Skeletal muscle tissue (tissue), 4 donors: ENCODE data around the gene SLC36A1. TPM values are rescaled to one million over a fixed set of nuclear protein-coding genes. Genes with fewer than 3 reads are reported as not detected.

Source experiments
- H3K27ac ChIP-seq: one replicate; pipeline ENCODE4 v1.7.0; 2013; ENCODE audit warnings: mild to moderate bottlenecking, low read depth, low read length, inconsistent platforms
- H3K27me3 ChIP-seq, 3 donors: one replicate each; pipeline ENCODE4 v1.7.0; 2013; ENCODE audit warnings: low read length in 3 of 3; ENCODE audit not compliant: control insufficient read depth in 3 of 3, insufficient read depth in 3 of 3
- H3K36me3 ChIP-seq, 3 donors: one replicate each; pipeline ENCODE4 v1.7.0; 2013; ENCODE audit warnings: low read length in 3 of 3; ENCODE audit not compliant: control insufficient read depth in 3 of 3, insufficient read depth in 3 of 3
- H3K4me1 ChIP-seq, 3 donors: one replicate each; pipeline ENCODE4 v1.7.0; 2013; ENCODE audit warnings: low read length in 3 of 3, mild to moderate bottlenecking in 3 of 3; ENCODE audit not compliant: control insufficient read depth in 3 of 3, insufficient read depth in 3 of 3
- H3K4me3 ChIP-seq, 3 donors: one replicate each; pipeline ENCODE4 v1.7.0; 2013; ENCODE audit warnings: low read length in 3 of 3
- H3K9ac ChIP-seq, 3 donors: one replicate each; pipeline ENCODE4 v1.7.0; 2013; ENCODE audit warnings: low read length in 3 of 3, mild to moderate bottlenecking in 3 of 3, moderate library complexity in 2 of 3, low read depth in 1 of 3
- H3K9me3 ChIP-seq, 3 donors: one replicate each; pipeline ENCODE4 v1.7.0; 2013; ENCODE audit warnings: low read length in 3 of 3; ENCODE audit not compliant: control insufficient read depth in 3 of 3
- total RNA-seq: library from RNA; depleted of rRNA; stranded (reverse); fragments of >200 nt; gene quantifications from one replicate; pipeline ENCODE4 v1.2.3, GENCODE V29; 2014
- donor health status: Osteomylitis.

SLC36A1 gene
- 8.9 TPM for total RNA-seq

DNA sequence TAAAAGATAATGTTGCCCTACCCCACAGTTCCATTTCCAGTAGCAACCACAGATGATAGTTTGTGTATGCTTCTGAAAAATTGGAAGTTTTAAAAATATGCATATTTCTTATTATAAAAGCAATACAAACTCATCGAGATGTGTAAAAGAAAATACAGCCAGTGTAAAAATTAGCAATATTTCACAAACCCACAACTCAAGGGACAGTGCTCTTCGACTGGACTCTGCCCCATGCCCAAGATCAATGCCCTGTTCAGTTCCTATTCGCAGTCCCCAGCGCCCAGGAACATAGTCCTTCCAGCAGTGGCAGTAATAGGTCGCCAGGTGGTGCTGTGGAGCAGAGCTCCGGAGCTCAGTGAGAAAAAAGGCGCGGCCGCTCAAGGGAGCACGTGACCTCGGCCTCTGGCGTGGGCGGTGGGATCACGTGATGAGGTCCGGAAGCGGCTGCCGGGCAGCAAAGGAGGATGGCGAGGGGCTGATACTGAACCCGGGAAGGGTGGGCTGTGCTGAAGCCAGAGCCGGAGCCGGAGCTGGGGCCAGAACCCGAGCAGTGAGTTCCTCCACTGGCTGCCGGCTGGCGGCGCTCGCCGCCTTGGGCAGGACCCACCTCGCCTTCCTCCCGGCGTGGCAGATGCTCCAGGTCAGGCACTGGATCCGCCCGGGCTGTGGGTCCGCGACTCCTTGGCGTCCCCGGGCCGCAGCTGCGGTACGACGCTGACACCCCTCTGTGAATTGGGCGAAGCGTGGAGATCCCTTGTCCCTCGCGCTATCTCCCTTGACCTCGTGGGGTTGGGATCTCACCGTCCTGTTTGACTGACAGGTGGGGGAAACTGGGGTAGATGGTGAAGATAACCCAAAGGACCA is at the start of gene SLC36A1:
Gene SLC36A1, plus strand, starts transcription at position 430 of the 864 bp plus-strand sequence. CDS start 11,190 bp downstream, outside the sequence.
- no peaks in the 10 kb centered on the region for H3K9me3 ChIP-seq
- H3K4me1 ChIP-seq, result peaks cover 11 to 26% (median 22%) of the 10 kb centered on the region in 3 donors
- H3K27me3 ChIP-seq, result no peaks in the 10 kb centered on the region
- no peaks in the 10 kb centered on the region for H3K36me3 ChIP-seq
- H3K9ac ChIP-seq, result peak within 1 kb of the TSS; percentile 84 to 86 (median 85)
- peak within 1 kb of the TSS; percentile 93 to 96 (median 94) for H3K4me3 ChIP-seq
- peak within 1 kb of the TSS; percentile 67 for H3K27ac ChIP-seq

DNA sequence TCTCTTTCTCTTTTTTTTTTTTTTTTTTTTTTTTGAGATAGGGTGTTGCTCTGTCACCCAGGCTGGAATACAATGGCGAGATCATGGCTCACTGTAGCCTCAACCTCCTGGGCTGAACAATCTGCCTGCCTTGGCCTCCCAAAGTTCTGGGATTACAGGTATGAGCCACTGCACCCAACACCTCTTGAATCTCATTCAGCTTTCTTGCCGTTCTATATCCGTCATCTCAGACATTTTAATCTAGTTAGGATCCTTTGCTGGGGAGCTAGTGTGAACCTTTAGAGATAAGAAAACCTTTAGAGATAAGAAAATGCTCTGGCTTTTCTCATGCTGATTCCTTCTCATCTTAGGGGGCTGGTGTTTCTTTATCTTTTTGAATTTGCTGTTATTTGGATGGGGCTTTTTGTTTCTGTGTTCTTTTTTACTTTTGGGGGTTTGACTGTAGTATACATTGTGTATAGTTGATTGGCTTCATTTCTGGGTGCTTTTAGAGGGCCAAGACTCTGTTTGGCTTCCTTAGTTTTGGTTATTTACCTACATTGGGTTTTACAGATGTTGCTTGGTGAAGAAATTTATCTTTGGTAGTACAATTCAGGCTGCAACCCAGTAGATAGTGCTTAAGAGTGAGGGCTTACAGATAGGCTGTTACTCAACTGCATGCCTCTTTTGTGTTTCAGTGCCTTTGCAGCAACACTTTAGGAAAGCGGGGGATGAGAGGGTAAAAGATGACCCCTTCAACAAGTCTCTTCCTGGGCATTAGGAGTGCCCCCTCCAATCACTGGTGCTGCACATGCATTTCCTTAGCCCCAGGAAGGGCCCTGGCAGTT is 41.9 kb upstream of the SLC36A1 start:
- Histone ChIP-seq H3K4me1 (peaks cover 0 to 8% (median 6%) of the 10 kb centered on the region in 3 donors), H3K9me3 (no peaks in the 10 kb centered on the region), H3K4me3 (no peak overlapping the region), H3K36me3 (no peaks in the 10 kb centered on the region), H3K9ac (no peak overlapping the region), H3K27ac (no peak overlapping the region), H3K27me3 (no peaks in the 10 kb centered on the region)

DNA sequence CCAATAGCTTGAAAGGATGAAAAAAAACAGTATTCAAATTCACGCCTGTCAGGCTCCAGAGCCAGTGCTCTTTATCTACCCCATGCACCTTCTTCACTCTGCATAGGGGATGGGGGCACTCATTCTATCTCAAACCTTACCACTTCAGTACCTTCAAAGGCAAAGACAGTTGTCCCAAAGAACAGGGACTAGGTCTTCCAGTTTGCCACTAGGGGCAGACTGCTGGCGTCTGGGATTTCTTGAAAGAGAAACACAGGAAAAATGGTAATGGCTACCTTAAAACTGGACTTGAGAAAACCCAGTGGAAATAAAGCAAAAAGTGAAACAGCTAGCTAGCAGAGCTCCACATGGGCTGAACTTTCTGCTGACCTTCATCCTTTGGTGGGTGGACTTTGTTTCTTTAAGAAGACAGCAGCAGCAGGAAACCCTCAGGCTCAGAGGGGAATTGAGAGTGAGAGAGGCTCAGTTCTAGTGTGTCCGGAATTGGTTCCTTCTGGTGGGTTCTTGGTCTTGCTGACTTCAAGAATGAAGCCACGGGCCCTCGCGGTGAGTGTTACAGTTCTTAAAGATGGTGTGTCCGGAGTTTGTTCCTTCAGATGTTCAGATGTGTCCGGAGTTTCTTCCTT is 41.0 kb upstream of the SLC36A1 start:
- Histone ChIP-seq H3K9ac (no peak overlapping the region), H3K4me3 (no peak overlapping the region), H3K9me3 (no peaks in the 10 kb centered on the region), H3K27ac (no peak overlapping the region), H3K4me1 (peaks cover 0 to 8% (median 6%) of the 10 kb centered on the region in 3 donors), H3K36me3 (no peaks in the 10 kb centered on the region), H3K27me3 (no peaks in the 10 kb centered on the region)

DNA sequence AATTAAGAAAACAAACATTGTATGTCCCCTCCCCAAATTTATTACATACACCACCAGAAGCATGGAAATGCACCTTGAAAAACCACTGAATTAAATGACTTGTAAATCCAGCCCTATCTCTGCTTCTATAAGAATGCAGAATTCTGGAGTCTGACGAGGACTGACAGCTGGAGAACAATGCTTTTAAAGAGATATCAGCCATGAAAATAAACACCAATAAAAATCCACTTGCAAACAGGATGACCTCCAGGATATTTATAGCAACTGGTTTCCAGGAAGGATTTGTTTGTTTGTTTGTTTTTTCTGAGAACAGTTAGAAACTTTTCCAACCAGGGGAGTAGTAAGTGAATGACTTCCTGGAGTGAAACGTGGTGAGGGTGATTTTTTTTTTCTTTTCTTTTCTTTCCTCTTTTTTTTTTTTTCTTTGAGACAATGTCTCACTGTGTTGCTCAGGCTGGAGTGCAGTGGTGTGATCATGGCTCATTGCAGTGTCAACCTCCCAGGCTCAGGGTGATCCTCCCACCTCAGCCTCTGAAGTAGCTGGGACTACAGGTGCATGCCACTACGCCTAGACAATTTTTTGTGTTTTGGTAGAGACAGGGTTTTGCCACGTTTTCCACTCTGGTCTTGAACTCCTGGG is 38.7 kb upstream of the SLC36A1 start:
- no peaks in the 10 kb centered on the region for H3K27me3 ChIP-seq
- H3K36me3 ChIP-seq, result no peaks in the 10 kb centered on the region
- no peak overlapping the region for H3K4me3 ChIP-seq
- H3K27ac ChIP-seq, result no peak overlapping the region
- H3K9me3 ChIP-seq, result no peaks in the 10 kb centered on the region
- peak overlapping the region in 1 of 3 donors; percentile 21 for H3K9ac ChIP-seq
- H3K4me1 ChIP-seq, result peaks cover 0 to 8% (median 6%) of the 10 kb centered on the region in 3 donors

DNA sequence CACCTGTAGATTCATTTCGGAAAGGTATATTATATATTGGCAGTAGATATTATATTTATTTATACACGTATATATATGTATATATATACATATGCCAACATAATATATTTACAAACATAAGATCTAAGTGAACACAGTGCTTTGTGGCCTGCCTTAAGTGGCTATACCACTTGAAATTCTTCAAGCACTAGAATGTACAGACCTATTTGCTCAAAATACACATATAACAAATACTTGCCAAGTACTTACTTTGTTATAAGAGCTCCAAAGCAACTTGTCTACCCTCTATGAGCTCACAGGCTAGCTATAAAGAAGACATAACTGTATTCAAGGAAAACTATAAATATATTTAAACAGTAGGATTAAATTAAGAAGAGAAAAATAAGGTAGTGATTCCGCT is 33.6 kb upstream of the SLC36A1 start:
- H3K36me3 ChIP-seq, result no peaks in the 10 kb centered on the region
- no peak overlapping the region for H3K9ac ChIP-seq
- H3K9me3 ChIP-seq, result no peaks in the 10 kb centered on the region
- H3K27me3 ChIP-seq, result no peaks in the 10 kb centered on the region
- H3K4me1 ChIP-seq, result peaks cover 0 to 14% (median 6%) of the 10 kb centered on the region in 3 donors
- H3K27ac ChIP-seq, result no peak overlapping the region
- H3K4me3 ChIP-seq, result no peak overlapping the region

DNA sequence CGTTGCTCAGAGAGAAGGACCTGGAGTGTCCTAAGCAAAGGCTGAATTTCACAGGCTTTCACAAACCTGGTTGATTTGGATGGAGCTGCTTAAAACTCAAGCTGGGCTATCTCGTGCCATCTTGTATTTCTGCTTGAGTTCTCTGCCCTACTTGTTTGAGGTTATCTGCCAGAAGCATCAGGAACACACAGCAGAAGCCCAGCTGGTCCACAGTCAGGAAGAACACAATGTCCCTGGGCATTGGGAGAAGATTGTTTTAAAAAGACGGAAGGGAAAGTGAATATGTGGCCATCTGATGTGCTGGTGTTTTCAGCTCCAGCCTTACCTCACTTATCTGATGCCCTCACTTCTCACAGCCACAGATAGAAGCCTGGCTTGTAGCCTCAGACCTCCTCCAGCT is 32.9 kb upstream of the SLC36A1 start:
- H3K9ac ChIP-seq, result no peak overlapping the region
- no peak overlapping the region for H3K4me3 ChIP-seq
- H3K27ac ChIP-seq, result no peak overlapping the region
- H3K4me1 ChIP-seq, result peaks cover 0 to 8% (median 3%) of the 10 kb centered on the region in 3 donors
- H3K9me3 ChIP-seq, result no peaks in the 10 kb centered on the region
- H3K27me3 ChIP-seq, result no peaks in the 10 kb centered on the region
- H3K36me3 ChIP-seq, result no peaks in the 10 kb centered on the region

DNA sequence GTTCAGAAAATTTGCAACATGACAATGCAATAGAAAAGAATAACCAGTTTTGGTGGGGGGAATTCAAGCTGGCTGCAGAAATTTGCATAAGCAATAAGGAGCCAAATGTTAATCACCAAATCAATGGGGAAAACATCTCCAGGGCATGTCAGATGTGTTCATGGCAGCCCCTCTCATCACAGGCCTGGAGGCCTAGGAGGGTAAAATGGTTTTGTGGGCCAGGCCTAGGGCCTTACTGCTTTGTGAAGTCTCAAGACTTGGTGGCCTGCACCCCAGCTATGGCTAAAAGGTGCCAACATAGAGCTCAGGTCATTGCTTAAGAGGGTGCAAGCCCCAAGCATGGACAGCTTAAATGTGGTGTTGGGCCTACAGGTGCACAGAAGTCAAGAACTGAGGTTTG is 29.7 kb upstream of the SLC36A1 start:
- H3K4me3 ChIP-seq, result no peak overlapping the region
- peaks cover 9 to 18% (median 11%) of the 10 kb centered on the region in 3 donors for H3K4me1 ChIP-seq

DNA sequence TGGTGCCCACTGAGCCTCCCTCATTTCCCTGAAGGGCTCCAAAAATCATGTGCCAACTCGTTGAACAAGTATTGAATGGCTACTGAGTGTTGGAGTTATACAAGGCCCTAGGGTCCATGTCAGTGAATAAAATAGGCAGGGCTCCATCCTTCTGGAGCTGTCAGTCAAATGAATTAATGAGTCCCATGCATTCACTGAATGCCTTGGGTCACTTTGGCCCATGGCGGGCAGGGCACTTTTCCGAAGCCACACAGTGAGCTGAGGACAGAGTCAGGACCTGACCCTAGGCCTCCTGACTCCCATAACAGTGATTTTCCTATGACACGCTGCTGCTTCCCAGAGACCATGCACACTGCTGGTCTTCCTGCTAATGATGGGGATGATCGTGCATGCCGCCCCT is 27.3 kb upstream of the SLC36A1 start:
- H3K36me3 ChIP-seq, result no peaks in the 10 kb centered on the region
- H3K9ac ChIP-seq, result no peak overlapping the region
- H3K27me3 ChIP-seq, result no peaks in the 10 kb centered on the region
- peaks cover 9 to 14% (median 11%) of the 10 kb centered on the region in 3 donors for H3K4me1 ChIP-seq
- H3K9me3 ChIP-seq, result no peaks in the 10 kb centered on the region
- no peak overlapping the region for H3K4me3 ChIP-seq
- H3K27ac ChIP-seq, result peak overlapping the region; percentile 48

More for the DNA sequence above, 29.7 kb upstream of the SLC36A1 start:
- Histone ChIP-seq H3K36me3 (no peaks in the 10 kb centered on the region), H3K27ac (no peak overlapping the region), H3K9ac (no peak overlapping the region), H3K9me3 (no peaks in the 10 kb centered on the region), H3K27me3 (no peaks in the 10 kb centered on the region)

DNA sequence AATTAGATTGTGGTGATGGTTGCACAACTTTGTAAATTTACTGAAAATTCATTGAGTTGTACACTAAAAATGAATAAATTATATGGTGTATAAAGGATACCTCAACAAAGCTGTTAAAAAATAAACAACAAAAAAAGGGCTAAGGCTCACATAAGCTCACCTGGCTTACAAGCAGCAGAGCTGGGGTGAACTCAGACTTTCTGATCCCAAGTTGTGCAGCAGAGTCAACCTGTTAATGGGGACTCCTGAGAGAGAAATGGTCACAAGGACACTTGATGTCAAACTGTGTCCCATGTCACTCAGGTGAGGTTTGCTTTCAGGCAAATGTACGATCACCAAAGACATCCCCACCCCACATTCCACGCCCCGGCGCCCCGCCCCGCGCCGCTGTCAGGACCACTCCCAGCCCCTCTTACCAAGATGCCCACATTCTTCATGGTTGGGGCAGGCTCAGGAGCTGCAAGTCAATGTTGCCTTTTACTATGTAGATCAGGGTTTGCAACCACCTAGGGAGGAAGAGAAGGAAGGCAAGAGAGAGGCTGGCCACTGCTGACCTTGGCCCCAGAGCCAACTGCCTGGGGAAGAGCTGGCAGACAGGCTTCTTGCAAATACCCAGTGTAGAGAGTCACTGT is 22.4 kb upstream of the SLC36A1 start:
- H3K9ac ChIP-seq, result no peak overlapping the region
- H3K9me3 ChIP-seq, result no peaks in the 10 kb centered on the region
- no peak overlapping the region for H3K4me3 ChIP-seq
- no peak overlapping the region for H3K27ac ChIP-seq
- no peaks in the 10 kb centered on the region for H3K27me3 ChIP-seq
- no peaks in the 10 kb centered on the region for H3K36me3 ChIP-seq
- peaks cover 4 to 8% (median 5%) of the 10 kb centered on the region in 3 donors for H3K4me1 ChIP-seq
